ENCODE results near the gene SLC12A3. TPM values are rescaled to one million over a fixed set of nuclear protein-coding genes. Genes with fewer than 3 reads are reported as not detected.

The SLC12A3 gene
- total and polyA plus RNA-seq, 2 experiments from 2014 or later: not detected

DNA sequence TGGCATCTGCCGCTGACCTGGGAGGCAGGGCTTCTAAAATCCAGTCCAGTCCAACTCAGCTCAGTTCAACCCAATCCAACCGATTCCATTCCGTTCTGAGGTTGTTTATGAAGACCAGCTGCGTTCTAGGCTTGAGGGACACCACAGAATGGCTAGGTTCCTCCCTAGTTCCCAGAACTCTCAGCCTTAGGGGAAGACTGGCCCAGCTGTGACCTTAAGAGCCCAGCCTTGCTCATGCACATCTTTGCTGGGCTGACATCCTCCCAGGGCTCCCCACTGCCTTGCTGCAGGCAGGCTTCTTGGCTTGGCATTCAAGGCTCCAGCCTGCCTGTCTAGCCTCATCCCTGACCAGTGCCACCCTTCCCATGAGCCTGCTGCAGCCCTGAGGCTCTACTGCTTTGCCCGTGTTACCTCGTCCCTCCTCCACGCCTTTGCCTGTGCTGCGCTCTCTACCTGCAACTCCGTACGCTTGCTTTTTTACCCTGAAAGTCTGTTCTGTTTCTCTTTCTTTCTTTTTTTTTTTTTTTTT, 7.9 kb downstream of the SLC12A3 start:
- H3K4me3 ChIP-seq: no peak overlapping the region
- H3K4me2 ChIP-seq: no peak overlapping the region
- H3K27ac ChIP-seq: no peak overlapping the region
- H3K36me3 ChIP-seq (replicated peaks; ENCODE audit: insufficient read depth, low read depth): no peaks in the 10 kb centered on the region
- H4K20me1 ChIP-seq (ENCODE audit: insufficient read depth, poor library complexity, severe bottlenecking): no peaks in the 10 kb centered on the region
- H3K79me2 ChIP-seq: no peaks in the 10 kb centered on the region
- H3K9me2 ChIP-seq (replicated peaks; ENCODE audit: insufficient read depth): no peaks in the 10 kb centered on the region
- H3K4me1 ChIP-seq (ENCODE audit: insufficient read depth): no peaks in the 10 kb centered on the region
- no peaks in the 10 kb centered on the region for H3K9me3 ChIP-seq (ENCODE audit: low read depth)
- no peak for DNase-seq (ENCODE audit: low spot score)
- no peaks in the 10 kb centered on the region for H3K27me3 ChIP-seq
- 92% methylated on average over 10 of the region's 10 CpGs for WGBS (ENCODE audit: low lambda C conversion rate, missing lambda C conversion rate)
- no peak overlapping the region for H2AFZ ChIP-seq
- TF ChIP-seq CTCF (IDR thresholded peaks at IDR 0.05; ENCODE audit: poor library complexity) (no peak), EZH2 (IDR thresholded peaks at IDR 0.05; ENCODE audit: borderline replicate concordance) (no peak), EZH2phosphoT487 (IDR thresholded peaks at IDR 0.05; ENCODE audit: low read depth, severe bottlenecking, unreplicated experiment) (no peak)

DNA sequence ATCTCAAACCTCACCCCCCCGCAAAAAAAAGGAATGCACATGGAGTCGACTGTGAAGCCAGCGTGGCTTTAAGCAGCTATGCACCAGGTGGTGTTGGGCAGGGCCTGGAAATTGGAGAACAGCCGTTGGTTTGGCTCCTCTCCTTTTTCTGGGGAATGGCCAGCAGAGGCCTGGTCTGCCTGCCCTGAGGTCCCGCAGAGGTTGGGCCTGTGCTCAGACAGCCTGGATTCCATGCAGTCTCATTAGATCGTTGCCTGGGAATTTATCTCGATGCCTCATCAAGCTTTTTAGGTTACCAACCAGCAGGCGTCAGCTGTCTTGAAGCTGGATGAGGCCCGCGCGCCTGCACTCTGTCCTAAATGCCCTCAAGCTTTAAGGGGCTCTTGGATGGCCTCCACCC, 9.8 kb downstream of the SLC12A3 start:
- Histone ChIP-seq H3K27me3 (no peaks in the 10 kb centered on the region), H3K9me3 (ENCODE audit: low read depth) (no peaks in the 10 kb centered on the region), H4K20me1 (ENCODE audit: insufficient read depth, poor library complexity, severe bottlenecking) (no peaks in the 10 kb centered on the region), H3K79me2 (no peaks in the 10 kb centered on the region), H3K27ac (no peak overlapping the region), H3K4me3 (no peak overlapping the region), H3K4me2 (no peak overlapping the region), H3K4me1 (ENCODE audit: insufficient read depth) (no peaks in the 10 kb centered on the region), H2AFZ (no peak overlapping the region), H3K36me3 (replicated peaks; ENCODE audit: insufficient read depth, low read depth) (no peaks in the 10 kb centered on the region), H3K9me2 (replicated peaks; ENCODE audit: insufficient read depth) (no peaks in the 10 kb centered on the region)
- no peak for DNase-seq (ENCODE audit: low spot score)
- WGBS (ENCODE audit: low lambda C conversion rate, missing lambda C conversion rate): 51% methylated on average over 11 of the region's 11 CpGs
- TF ChIP-seq EZH2phosphoT487 (IDR thresholded peaks at IDR 0.05; ENCODE audit: low read depth, severe bottlenecking, unreplicated experiment) (no peak), CTCF (IDR thresholded peaks at IDR 0.05; ENCODE audit: poor library complexity) (no peak), EZH2 (IDR thresholded peaks at IDR 0.05; ENCODE audit: borderline replicate concordance) (no peak)

GRCh38 chr16:56876048-56876447, 11.0 kb downstream of the SLC12A3 start:
- no peaks in the 10 kb centered on the region for H3K9me3 ChIP-seq (ENCODE audit: low read depth)

More at GRCh38 chr16:56876048-56876447, 11.0 kb downstream of the SLC12A3 start:
- 89% methylated on average over 4 of the region's 4 CpGs for WGBS (ENCODE audit: low lambda C conversion rate, missing lambda C conversion rate)
- Histone ChIP-seq H3K79me2 (no peaks in the 10 kb centered on the region), H3K27me3 (no peaks in the 10 kb centered on the region), H3K4me1 (ENCODE audit: insufficient read depth) (no peaks in the 10 kb centered on the region), H4K20me1 (ENCODE audit: insufficient read depth, poor library complexity, severe bottlenecking) (no peaks in the 10 kb centered on the region), H3K4me2 (no peak overlapping the region), H3K27ac (no peak overlapping the region), H3K9me2 (replicated peaks; ENCODE audit: insufficient read depth) (no peaks in the 10 kb centered on the region), H2AFZ (no peak overlapping the region), H3K4me3 (no peak overlapping the region), H3K36me3 (replicated peaks; ENCODE audit: insufficient read depth, low read depth) (no peaks in the 10 kb centered on the region)
- TF ChIP-seq EZH2phosphoT487 (IDR thresholded peaks at IDR 0.05; ENCODE audit: low read depth, severe bottlenecking, unreplicated experiment): no peak
- no peak for TF ChIP-seq CTCF (IDR thresholded peaks at IDR 0.05; ENCODE audit: poor library complexity)
- DNase-seq (ENCODE audit: low spot score): no peak

All from hepatocyte (in vitro differentiated cells).